PFSK-1 (cell line): ENCODE measurements around the gene DDX10.

ENCODE experiments used
- FOXP2 ChIP-seq: optimal IDR thresholded peaks from 2 replicates; pipeline ENCODE3; 2011; ENCODE audit warnings: borderline replicate concordance, control low read depth, inconsistent platforms; ENCODE audit not compliant: insufficient read depth; ENCODE audit errors: extremely low read length, extremely low read depth
- POLR2AphosphoS5 ChIP-seq: IDR thresholded peaks from 2 replicates; pipeline ENCODE4 v1.6.1; 2012; ENCODE audit warnings: low read depth, mild to moderate bottlenecking, control low read depth, low read length, moderate library complexity
- REST ChIP-seq, 2 experiments: IDR thresholded peaks; 2 replicates each; pipeline versions ENCODE4 v1.6.1 to v1.8.0; 2011 to 2012; ENCODE audit warnings: low read depth in 2 of 2, low read length in 2 of 2, control low read depth in 1 of 2, inconsistent platforms in 1 of 2, mild to moderate bottlenecking in 1 of 2, moderate library complexity in 1 of 2; ENCODE audit not compliant: insufficient read depth in 1 of 2
- SIN3A ChIP-seq: IDR thresholded peaks from 2 replicates; pipeline ENCODE4 v1.6.1; 2012; ENCODE audit warnings: mild to moderate bottlenecking, low read length, moderate library complexity, borderline replicate concordance; ENCODE audit not compliant: insufficient read depth
- TAF1 ChIP-seq: IDR thresholded peaks from 2 replicates; pipeline ENCODE4 v1.6.1; 2012; ENCODE audit warnings: low read length, control low read depth, borderline replicate concordance; ENCODE audit not compliant: insufficient read depth

The DDX10 gene

GRCh38 chr11:108724974-108725689 is 60.3 kb downstream of the DDX10 start:
- TF ChIP-seq SIN3A (no peak), FOXP2 (no peak), REST (IDR thresholded peaks at IDR 0.05; ENCODE audit: insufficient read depth in 1 of 2, low read depth in 2 of 2, low read length in 2 of 2) (no peak), POLR2AphosphoS5 (no peak), TAF1 (no peak)

DNA sequence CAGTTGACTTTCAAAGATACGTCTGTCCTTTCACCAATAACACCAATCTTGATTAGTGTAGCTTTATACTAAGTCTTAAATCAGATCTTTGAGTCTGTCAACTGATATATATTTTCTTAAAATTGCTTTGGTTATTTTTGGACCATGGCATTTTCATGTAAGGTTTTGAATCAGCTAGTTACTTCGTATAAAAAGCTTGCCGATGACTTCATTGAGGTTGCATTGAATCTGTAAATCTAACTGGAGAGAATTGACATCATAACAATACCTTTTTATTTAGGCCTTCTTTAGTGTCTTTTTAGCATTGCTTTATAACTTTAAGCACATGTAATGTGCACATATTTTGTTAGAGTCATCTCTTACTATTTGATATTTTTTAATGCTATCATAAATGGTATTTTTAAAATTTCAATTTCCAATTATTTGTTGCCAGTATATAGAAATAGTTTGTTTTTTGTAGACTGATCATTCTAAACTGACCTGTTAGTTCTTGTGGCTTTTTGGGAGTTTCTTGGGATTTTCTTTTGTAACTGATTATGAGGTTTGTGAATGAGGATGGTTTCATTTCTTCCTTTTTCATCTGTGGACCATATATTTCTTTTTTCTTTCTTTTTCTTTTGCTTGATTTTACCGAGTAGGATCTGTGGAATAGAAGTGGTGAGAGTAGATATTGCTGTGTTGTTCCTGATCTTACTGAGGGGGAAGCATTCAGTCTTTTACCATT is 61.4 kb downstream of the DDX10 start:
- no peak for TF ChIP-seq TAF1
- TF ChIP-seq FOXP2 = no peak
- TF ChIP-seq SIN3A = no peak
- TF ChIP-seq POLR2AphosphoS5 = no peak
- no peak for TF ChIP-seq REST (IDR thresholded peaks at IDR 0.05; ENCODE audit: insufficient read depth in 1 of 2, low read depth in 2 of 2, low read length in 2 of 2)

- TF ChIP-seq REST (IDR thresholded peaks at IDR 0.05; ENCODE audit: insufficient read depth in 1 of 2, low read depth in 2 of 2, low read length in 2 of 2) (no peak), TAF1 (no peak), POLR2AphosphoS5 (no peak)
Measured at GRCh38 chr11:108727665-108728064, 62.8 kb downstream of the DDX10 start.

- TF ChIP-seq FOXP2 (no peak), REST (IDR thresholded peaks at IDR 0.05; ENCODE audit: insufficient read depth in 1 of 2, low read depth in 2 of 2, low read length in 2 of 2) (no peak), TAF1 (no peak), POLR2AphosphoS5 (no peak), SIN3A (no peak)
Measured at GRCh38 chr11:108729227-108729871, 64.5 kb downstream of the DDX10 start.
